Stimulated activated CD8-positive, alpha-beta memory T cell treated with anti-CD3 and anti-CD28 coated beads, Interleukin-12 subunit alpha, Interleukin-12 subunit beta, amount 100 ng/mL, for 1 hour (primary cell): ENCODE measurements around the gene FES.
A peak's percentile ranks its signal among the peaks of the same experiment; 100 is the strongest.

Source experiments
- DNase-seq: peaks from one replicate; pipeline ENCODE4 v3.0.0-alpha.2; 2020; ENCODE audit warnings: low read depth

The FES gene

DNA sequence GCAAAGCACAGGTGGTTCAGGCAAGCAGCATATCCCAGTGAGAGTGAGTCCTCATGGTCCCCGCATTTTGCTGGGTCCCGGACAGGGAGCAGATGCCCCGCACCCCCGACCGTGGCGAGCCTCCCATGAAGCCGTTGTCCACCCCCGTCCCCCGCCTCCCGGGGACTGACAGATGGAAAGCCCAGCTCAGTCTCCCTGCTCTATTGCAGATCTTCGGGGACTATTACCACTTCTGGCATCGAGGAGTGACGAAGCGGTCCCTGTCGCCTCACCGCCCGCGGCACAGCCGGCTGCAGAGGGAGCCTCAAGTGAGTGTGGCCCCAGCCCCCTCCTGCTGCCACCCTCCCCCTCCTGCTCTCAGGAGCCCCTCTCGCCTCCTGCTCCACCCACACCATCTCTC is 8.3 kb upstream of the FES start:
- no peak for DNase-seq

DNA sequence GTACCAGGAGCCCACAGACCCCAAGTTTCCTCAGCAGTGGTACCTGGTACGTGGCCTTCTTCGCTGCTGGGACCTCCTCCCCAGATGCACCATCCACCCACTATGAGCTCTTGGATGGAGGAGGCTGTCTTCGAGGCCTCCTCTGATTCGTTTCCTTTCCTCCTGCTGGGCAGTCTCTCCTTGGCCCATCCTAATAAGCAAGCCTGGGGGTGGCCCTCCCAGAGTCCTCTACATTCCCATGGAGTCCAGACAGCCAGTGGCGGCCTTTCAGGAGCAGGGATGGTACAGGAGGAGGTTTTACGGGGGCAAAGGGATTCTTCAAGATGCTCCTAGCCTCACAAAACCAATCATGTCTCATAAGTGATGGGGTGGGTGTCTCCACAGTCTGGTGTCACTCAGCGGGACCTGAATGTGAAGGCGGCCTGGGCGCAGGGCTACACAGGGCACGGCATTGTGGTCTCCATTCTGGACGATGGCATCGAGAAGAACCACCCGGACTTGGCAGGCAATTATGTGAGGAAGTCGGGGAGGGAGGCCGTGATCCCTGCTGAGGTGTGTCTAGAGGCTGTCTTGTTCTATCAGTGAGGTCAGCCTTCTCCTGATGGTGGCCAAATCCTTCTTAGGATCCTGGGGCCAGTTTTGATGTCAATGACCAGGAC is 7.7 kb upstream of the FES start:
- no peak for DNase-seq

DNA sequence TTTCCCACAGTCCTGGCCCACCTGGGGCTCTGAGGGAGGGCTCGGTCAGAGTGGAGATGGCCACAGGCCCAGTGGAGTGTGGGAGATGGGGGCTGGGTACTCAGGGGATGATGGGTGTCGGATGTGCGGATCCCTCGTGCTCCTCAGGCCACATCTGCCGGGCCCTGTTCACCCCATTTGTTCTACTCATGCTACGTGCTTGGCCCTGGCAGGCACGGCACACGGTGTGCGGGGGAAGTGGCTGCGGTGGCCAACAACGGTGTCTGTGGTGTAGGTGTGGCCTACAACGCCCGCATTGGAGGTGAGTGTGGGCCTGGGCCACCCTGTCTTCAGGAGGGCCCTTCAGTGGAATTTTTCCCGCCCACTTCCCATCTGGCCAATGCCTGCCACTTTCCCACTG is 7.0 kb upstream of the FES start:
- DNase-seq: no peak

DNA sequence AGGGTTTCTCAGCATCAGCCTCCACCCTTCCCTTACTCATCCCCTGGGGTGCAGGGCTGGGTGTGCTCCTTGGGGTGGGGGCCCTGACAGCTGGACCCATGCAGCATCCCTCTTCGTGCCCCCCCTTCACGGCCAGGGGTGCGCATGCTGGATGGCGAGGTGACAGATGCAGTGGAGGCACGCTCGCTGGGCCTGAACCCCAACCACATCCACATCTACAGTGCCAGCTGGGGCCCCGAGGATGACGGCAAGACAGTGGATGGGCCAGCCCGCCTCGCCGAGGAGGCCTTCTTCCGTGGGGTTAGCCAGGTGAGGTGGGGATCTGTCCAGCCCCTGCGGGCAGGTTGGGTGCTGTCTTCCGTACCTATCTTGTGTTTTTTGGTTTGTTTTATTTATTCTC is 6.3 kb upstream of the FES start:
- DNase-seq: no peak

DNA sequence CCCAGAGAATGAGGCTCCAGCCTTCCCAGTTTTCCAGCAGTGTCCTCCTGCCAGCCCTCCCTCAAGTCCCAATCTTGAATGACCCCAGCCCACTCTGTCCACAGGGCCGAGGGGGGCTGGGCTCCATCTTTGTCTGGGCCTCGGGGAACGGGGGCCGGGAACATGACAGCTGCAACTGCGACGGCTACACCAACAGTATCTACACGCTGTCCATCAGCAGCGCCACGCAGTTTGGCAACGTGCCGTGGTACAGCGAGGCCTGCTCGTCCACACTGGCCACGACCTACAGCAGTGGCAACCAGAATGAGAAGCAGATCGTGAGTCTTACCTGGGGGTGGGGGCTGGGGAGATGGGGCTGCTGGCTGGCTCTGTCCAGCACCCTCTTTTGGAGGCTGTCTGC is 5.6 kb upstream of the FES start:
- no peak for DNase-seq

DNA sequence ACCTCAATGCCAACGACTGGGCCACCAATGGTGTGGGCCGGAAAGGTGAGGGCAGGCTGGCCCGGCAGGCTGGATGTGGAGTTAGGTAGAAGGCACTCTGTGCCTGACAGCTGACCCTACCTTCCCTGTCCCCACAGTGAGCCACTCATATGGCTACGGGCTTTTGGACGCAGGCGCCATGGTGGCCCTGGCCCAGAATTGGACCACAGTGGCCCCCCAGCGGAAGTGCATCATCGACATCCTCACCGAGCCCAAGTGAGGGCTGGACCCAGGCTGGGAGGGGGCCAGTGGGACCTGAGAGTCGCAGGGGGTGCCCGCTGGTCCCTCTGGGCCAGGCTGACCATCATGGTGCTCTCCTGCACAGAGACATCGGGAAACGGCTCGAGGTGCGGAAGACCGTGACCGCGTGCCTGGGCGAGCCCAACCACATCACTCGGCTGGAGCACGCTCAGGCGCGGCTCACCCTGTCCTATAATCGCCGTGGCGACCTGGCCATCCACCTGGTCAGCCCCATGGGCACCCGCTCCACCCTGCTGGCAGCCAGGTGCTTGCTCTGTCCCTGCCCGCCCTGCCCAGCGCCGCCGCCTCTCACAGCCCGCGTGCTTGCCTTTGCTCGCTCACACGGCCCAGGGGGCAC is 4.5 kb upstream of the FES start:
- no peak for DNase-seq

DNA sequence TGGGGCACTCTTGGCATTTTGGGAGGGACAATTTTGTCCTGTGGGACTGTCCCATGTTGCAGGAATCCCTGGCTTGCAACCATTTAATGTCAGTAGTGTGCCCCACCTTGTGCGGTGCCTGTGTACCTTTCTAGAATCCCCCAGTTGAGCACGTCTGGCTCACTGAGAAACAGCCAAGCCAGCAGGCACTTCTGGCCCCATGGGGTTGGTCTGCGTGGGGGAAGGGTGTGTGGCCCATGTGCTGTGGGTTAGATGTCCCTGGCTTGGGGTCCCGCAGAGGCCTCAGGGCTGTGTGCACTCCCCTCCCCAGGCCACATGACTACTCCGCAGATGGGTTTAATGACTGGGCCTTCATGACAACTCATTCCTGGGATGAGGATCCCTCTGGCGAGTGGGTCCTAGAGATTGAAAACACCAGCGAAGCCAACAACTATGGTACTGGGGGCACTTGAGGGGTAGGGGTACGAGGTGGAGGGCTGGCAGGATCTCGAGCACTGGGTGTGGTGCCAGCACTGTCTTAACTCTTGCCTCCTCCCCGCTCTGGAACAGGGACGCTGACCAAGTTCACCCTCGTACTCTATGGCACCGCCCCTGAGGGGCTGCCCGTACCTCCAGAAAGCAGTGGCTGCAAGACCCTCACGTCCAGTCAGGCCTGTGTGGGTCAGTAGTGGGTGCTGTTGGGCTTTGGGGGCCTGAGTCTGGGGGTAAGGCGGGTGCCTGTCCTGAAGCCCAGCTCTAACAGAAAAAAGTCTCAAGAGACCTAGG is 3.7 kb upstream of the FES start:
- no peak for DNase-seq

DNA sequence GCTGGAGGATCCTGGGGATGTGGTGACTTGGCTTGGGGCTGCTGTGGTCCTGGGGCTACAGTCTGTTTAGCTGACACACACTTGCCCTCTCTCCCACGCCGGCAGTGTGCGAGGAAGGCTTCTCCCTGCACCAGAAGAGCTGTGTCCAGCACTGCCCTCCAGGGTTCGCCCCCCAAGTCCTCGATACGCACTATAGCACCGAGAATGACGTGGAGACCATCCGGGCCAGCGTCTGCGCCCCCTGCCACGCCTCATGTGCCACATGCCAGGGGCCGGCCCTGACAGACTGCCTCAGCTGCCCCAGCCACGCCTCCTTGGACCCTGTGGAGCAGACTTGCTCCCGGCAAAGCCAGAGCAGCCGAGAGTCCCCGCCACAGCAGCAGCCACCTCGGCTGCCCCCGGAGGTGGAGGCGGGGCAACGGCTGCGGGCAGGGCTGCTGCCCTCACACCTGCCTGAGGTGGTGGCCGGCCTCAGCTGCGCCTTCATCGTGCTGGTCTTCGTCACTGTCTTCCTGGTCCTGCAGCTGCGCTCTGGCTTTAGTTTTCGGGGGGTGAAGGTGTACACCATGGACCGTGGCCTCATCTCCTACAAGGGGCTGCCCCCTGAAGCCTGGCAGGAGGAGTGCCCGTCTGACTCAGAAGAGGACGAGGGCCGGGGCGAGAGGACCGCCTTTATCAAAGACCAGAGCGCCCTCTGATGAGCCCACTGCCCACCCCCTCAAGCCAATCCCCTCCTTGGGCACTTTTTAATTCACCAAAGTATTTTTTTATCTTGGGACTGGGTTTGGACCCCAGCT is 2.9 kb upstream of the FES start:
- DNase-seq: no peak

DNA sequence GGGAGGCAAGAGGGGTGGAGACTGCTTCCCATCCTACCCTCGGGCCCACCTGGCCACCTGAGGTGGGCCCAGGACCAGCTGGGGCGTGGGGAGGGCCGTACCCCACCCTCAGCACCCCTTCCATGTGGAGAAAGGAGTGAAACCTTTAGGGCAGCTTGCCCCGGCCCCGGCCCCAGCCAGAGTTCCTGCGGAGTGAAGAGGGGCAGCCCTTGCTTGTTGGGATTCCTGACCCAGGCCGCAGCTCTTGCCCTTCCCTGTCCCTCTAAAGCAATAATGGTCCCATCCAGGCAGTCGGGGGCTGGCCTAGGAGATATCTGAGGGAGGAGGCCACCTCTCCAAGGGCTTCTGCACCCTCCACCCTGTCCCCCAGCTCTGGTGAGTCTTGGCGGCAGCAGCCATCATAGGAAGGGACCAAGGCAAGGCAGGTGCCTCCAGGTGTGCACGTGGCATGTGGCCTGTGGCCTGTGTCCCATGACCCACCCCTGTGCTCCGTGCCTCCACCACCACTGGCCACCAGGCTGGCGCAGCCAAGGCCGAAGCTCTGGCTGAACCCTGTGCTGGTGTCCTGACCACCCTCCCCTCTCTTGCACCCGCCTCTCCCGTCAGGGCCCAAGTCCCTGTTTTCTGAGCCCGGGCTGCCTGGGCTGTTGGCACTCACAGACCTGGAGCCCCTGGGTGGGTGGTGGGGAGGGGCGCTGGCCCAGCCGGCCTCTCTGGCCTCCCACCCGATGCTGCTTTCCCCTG is 2.2 kb upstream of the FES start:
- DNase-seq: no peak

DNA sequence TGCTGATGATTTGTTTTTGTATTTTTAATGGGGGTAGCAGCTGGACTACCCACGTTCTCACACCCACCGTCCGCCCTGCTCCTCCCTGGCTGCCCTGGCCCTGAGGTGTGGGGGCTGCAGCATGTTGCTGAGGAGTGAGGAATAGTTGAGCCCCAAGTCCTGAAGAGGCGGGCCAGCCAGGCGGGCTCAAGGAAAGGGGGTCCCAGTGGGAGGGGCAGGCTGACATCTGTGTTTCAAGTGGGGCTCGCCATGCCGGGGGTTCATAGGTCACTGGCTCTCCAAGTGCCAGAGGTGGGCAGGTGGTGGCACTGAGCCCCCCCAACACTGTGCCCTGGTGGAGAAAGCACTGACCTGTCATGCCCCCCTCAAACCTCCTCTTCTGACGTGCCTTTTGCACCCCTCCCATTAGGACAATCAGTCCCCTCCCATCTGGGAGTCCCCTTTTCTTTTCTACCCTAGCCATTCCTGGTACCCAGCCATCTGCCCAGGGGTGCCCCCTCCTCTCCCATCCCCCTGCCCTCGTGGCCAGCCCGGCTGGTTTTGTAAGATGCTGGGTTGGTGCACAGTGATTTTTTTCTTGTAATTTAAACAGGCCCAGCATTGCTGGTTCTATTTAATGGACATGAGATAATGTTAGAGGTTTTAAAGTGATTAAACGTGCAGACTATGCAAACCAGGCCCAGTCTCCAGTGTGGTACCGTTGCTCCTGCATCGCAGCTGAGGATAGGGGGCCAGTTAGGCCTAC is 1.4 kb upstream of the FES start:
- DNase-seq: no peak

DNA sequence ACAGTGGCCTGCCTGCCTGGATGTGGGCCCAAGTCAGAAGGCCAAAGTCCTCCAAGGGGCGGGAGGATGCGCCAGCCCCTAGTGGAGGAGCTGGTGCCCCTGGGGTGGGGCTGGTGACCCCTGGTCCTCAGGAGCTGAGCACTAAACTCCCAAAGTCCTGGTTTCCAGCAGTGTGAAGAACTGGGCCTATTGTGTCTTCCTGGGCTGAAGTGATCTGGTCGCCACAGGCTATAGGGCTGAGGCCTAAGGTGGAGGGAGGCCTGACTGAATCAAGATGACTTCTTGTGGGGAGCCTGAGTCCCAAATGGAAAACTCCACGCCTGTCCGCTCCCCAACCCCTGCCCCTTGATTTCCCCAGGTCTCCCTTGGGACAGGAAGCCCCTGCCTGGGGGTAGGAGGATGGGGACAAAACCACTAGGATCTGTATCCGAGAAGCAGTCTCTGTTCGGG is 753 bp upstream of the FES start:
- DNase-seq: no peak

DNA sequence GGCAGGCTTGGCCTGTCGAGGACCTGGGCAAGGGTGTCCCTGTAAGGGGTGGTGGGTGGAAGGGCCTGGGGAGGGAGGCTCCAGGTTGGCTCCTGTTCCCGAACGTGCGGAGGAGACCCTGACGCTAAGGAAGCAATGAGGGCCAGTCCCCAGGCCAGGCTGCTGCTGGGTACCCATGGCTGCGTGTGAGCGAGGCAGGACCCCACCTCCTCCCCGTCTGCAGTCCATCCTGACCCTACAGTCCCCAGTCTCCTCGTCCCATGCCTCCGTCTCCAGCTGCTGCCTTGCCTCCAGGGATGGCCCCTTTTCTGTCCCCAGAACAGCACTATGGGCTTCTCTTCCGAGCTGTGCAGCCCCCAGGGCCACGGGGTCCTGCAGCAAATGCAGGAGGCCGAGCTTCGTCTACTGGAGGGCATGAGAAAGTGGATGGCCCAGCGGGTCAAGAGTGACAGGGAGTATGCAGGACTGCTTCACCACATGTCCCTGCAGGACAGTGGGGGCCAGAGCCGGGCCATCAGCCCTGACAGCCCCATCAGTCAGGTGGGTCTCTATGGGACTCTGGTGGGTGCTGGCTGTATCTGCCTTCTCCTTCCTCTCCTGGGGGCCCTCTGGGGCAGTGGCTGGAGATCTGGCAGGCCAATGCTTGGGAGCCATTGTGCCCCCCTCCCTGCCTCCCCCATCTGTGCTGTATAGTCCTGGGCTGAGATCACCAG is 571 bp downstream of the FES start:
- DNase-seq: no peak

DNA sequence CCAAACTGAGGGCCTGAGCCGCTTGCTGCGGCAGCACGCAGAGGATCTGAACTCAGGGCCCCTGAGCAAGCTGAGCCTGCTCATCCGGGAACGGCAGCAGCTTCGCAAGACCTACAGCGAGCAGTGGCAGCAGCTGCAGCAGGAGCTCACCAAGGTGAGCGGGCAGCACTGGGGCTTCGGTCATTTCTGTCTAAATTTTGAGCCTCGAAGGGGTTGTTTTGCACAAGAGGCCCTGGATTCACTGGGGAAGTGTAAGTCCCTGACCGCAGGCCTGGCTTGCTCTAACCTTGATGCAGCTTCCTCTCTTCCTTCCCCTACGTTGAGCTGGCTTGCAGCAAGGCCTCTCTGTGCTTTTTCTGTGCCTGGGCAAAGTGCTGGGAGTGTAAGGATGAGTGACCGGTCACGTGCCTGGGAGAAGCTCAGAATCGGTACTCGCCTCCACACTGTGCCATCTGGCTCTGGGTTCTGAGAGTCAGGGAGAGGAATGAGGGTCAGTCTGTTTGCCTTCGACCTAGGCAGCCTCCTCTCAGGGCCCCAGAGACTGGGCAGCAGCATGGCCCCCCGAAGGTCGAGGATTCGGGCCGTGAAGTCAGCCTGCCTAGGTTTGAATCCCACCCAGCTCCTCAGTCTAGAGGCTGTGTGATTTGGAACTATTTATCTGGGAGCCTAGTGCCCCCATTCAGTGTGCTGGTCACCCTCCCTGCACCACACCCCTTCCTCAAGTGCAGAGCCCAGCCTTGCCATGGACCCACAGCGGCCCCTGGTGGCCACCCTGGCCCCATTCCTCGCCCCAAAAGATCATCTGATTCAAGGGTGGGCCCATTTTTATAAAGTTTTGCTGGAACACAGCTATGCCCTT is 1.4 kb downstream of the FES start:
- peak; percentile 69 for DNase-seq

DNA sequence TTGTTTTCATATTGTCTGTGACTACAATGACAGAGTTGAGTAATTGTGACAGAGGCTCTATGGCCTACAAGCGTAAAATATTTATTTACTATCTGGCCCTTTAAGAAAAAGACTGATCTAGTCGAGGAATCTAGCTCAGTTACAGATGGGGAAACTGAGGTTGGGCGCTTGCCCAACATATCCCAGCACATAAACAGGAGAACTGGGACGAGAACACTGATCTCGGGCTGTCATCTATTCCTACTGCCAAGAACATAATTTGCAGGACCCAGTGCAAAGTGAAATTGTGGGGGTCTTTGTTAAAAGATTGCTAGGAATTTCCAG is 1.9 kb downstream of the FES start:
- no peak for DNase-seq

DNA sequence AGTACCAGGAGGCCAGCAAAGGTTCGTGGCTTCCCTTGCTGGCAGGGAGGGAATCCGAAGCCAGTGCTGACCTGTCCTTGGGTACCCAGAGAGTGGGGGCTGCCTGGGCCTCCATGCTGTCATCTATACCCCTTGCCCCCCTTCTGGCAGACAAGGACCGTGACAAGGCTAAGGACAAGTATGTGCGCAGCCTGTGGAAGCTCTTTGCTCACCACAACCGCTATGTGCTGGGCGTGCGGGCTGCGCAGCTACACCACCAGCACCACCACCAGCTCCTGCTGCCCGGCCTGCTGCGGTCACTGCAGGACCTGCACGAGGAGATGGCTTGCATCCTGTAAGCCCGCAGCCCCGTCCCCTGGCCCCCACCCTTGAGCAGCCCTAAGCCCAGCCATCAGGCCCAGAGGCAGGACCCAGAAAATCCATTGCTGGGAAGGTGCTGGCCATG is 2.8 kb downstream of the FES start:
- DNase-seq: no peak

DNA sequence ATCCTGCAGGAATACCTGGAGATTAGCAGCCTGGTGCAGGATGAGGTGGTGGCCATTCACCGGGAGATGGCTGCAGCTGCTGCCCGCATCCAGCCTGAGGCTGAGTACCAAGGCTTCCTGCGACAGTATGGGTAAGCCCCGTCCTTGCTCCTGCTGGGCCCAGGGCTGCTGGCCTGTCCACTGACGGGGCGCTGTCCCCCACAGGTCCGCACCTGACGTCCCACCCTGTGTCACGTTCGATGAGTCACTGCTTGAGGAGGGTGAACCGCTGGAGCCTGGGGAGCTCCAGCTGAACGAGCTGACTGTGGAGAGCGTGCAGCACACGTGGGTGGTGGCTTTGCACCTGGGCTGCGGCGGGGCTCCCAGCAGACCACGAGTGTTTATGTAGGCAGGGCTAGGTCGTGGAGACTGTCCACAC is 5.0 kb downstream of the FES start:
- DNase-seq: no peak

DNA sequence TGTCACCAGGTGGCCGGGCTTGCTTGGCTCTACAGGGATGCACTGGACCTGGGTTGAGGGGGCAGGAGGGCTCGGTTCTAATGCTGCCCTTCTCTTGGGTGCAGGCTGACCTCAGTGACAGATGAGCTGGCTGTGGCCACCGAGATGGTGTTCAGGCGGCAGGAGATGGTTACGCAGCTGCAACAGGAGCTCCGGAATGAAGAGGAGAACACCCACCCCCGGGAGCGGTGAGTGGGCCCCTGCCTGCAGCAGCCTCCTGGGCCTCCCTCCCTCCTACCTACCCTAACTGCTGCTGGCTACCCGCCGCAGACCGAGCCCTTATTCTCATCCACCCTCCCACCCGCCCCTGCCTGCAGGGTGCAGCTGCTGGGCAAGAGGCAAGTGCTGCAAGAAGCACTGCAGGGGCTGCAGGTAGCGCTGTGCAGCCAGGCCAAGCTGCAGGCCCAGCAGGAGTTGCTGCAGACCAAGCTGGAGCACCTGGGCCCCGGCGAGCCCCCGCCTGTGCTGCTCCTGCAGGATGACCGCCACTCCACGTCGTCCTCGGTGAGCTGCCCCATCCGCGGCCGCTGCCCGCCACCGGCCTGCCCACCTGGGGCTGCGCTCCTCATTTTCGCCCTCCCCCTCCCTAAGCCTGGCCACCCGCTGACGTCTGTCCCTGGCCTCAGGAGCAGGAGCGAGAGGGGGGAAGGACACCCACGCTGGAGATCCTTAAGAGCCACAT is 5.6 kb downstream of the FES start:
- DNase-seq: no peak

DNA sequence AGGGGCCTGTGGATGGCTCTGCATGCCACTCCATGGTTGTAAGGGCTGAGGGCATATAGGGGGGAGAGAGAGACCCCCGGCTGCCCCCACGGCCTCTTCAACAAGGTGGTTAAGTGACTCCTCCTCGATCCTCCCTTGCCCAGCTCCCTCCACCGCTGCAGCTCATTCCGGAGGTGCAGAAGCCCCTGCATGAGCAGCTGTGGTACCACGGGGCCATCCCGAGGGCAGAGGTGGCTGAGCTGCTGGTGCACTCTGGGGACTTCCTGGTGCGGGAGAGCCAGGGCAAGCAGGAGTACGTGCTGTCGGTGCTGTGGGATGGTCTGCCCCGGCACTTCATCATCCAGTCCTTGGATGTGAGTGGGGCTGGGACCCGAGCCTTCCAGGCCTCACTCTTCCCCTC is 6.5 kb downstream of the FES start:
- no peak for DNase-seq
